AG10803 (cell line): ENCODE results near the gene UGT1A8.
"Not testable (repeated sequence)": the region's sequence is repeated elsewhere in the genome, so short reads cannot be mapped to it uniquely, and the experiment has no call there.

ENCODE experiments used
- DNase-seq: peaks from one replicate; pipeline ENCODE4 v3.0.0; 2010; ENCODE audit warnings: low read depth
- H3K4me3 ChIP-seq: 2 replicates; pipeline ENCODE4 v1.5.1; 2011; ENCODE audit warnings: mild to moderate bottlenecking, low read length, control low read depth
- TF ChIP-seq, protein P1 (sequence below): conservative IDR thresholded peaks from 2 replicates; pipeline ENCODE4 v1.5.1; 2011; ENCODE audit warnings: mild to moderate bottlenecking, low read length, control low read depth, inconsistent platforms

UGT1A8 gene

DNA sequence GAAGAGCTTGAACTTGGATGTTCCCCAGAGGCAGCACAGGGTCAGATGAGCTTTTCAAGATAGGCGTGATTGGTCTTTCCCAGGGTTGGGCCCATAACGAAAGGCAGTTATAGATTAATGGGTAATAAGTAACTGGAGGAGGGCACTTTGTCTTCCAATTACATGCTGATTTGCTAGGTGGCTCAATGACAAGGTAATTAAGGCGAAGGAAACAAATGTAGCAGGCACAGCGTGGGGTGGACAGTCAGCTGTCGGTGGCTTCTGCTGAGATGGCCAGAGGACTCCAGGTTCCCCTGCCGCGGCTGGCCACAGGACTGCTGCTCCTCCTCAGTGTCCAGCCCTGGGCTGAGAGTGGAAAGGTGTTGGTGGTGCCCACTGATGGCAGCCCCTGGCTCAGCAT, 101.1 kb downstream of the UGT1A8 start, which contains the start of gene UGT1A4:
UGT1A4 (plus strand) TSS at position 185 of the 400 bp plus-strand sequence; CDS start at position 270, 85 bp downstream.
- DNase-seq: no peak
- TF ChIP-seq, protein P1, sequence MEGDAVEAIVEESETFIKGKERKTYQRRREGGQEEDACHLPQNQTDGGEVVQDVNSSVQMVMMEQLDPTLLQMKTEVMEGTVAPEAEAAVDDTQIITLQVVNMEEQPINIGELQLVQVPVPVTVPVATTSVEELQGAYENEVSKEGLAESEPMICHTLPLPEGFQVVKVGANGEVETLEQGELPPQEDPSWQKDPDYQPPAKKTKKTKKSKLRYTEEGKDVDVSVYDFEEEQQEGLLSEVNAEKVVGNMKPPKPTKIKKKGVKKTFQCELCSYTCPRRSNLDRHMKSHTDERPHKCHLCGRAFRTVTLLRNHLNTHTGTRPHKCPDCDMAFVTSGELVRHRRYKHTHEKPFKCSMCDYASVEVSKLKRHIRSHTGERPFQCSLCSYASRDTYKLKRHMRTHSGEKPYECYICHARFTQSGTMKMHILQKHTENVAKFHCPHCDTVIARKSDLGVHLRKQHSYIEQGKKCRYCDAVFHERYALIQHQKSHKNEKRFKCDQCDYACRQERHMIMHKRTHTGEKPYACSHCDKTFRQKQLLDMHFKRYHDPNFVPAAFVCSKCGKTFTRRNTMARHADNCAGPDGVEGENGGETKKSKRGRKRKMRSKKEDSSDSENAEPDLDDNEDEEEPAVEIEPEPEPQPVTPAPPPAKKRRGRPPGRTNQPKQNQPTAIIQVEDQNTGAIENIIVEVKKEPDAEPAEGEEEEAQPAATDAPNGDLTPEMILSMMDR: no peak
- no peak within 1 kb of the TSS for H3K4me3 ChIP-seq

DNA sequence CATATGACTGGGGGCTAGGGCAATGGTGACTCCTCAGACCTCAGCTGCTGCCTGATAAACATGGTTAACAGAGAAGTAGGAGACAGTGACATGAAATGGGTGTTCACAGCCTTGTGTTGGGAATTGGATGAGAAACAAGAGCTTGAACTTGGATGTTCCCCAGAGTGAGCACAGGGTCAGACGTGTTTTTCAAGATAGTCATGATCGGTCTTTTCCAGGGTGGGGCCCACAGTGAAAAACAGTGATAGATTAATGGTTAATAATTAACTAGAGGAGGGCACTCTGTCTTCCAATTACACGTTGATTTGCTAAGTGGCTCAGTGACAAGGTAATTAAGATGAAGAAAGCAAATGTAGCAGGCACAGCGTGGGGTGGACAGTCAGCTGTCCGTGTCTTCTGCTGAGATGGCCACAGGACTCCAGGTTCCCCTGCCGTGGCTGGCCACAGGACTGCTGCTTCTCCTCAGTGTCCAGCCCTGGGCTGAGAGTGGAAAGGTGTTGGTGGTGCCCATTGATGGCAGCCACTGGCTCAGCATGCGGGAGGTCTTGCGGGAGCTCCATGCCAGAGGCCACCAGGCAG, 111.4 kb downstream of the UGT1A8 start, which contains the start of gene UGT1A3:
UGT1A3 (plus strand) TSS at position 320 of the 579 bp plus-strand sequence; CDS start at position 405, 85 bp downstream.
- H3K4me3 ChIP-seq: no peak within 1 kb of the TSS
- no peak for DNase-seq
- TF ChIP-seq, protein P1: no peak

DNA sequence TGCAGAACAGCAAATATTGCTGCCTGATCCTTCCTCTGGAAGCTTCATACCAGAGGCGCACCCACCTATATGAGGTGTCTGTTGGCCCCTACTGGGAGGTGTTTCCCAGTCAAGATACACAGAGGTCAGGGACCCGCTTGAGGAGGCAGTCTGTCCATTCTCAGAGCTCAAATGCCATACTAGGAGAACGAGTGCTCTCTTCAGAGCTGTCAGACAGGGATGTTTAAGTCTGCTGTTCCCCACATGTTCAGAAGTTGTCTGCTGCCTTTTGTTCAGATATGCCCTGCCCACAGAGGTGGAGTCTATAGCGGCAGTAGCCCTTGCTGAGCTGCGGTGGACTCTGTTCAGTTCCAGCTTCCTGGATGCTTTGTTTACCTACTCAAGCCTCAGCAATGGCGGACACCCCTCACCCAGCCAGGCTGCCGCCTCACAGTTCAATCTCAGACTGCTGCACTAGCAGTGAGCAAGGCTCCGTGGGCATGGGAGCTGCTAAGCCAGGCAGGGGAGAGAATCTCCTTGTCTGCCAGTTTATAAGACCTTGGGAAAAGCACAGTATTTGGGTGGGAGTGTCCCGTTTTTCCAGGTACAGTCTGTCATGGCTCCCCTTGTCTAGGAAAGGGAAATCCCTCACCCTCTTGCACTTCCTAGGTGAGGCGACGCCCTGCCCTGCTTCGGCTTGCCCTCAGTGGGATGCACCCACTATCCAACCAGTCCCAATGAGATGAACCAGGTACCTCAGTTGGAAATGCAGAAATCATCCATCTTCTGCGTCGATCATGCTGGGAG, 119.6 kb downstream of the UGT1A8 start:
- not testable (repeated sequence) for DNase-seq, H3K4me3 ChIP-seq

GRCh38 chr2:233740870-233741269, 123.4 kb downstream of the UGT1A8 start:
- TF ChIP-seq, protein P1: no peak
- no peak for DNase-seq
- H3K4me3 ChIP-seq: no peak overlapping the region

DNA sequence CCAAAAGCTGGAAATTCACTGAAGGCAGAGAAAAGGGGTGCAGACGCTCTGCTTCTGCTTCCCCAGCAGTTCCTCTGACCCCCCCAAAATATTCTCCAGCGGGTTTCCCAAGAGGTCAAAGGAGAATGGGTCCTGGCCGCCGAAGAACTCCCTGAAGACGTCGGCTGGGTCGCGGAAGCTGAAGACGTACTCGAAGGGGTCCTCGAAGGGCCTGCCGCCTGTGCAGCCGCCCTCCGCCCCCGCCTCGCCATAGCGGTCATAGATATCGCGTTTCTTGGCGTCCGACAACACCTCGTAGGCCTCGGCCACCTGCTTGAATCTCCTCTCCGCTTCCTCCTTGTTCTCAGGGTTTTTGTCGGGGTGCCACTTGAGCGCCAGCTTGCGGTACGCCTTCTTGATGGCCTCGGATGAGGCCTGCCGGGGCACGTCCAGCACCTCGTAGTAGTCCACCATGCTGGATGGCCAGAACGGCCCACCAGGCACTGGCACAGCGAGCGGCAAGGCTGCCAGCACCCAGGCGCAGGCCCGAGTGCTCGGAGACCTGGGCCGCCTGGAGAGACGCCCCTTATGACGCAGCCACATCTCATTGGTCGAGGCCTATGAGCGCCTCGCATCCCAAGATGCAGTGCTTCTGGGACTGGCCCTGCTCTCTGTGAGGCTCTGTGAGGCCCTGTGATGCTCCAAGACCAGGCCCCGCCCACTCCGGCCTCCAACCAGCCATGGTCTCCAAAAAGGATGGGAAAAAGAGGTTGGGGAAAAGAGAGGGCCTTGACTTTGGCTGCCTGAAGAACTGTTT, 126.2 kb downstream of the UGT1A8 start:
- TF ChIP-seq, protein P1: no peak
- no peak overlapping the region for H3K4me3 ChIP-seq
- no peak for DNase-seq

DNA sequence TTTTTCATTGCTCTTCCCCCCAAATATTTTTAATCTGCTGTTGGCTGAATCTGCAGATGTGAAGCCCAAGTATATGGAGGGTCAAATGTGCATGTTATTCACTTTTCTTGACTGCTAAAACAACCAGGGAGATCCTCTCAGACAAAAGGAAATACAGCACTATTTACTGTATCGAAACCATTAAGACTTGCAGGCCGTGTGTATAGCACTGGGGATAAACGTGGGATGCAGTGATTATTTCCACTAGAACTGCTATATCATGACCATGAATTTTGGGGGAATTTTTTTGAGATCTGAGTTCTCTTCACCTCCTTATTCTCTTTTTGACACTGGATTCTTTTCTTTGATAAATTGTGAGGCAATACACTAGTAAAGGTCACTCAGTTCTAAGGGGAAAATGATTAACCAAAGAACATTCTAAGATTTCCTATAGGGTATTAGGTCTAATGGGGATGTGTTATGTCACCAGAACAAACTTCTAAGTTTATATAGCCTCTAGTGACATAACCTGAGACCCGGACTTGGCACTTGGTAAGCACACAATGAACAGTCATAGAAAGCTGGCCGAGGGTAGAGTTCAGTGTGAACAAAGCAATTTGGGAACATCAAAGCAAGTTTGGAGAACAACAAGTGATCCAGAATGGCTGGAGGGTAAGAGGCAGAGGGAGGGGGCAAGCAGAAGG, 127.8 kb downstream of the UGT1A8 start:
- no peak for DNase-seq
- H3K4me3 ChIP-seq: no peak overlapping the region
- TF ChIP-seq, protein P1: no peak

DNA sequence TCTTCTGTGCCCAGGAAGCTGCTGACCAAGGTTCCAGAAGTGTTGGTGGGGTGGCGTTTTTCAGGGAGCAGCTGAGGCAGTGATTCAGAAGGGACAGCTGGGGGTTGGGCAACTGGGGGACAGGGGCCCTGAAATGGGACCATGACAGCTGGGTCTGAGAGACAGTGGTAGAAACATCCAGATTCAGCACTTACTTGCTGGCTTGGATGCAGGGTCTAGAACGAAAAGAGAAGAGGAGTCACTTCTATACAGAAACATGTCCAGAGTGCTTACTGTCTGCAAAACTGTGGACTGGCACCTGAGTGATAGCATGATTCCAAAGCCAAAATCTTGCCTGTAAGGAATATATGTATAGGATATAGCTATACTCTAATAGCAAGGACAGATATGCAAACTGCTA, 128.4 kb downstream of the UGT1A8 start:
- not testable (repeated sequence) for DNase-seq, H3K4me3 ChIP-seq
